Esophagus squamous epithelium (tissue), 5 donors: Measurements from ENCODE around the gene CCDC69. TPM values are rescaled to one million over a fixed set of nuclear protein-coding genes. Genes with fewer than 3 reads are reported as not detected.
"Not testable (repeated sequence)": the region's sequence is repeated elsewhere in the genome, so short reads cannot be mapped to it uniquely, and the experiment has no call there.

Source experiments
- DNase-seq: peaks from one replicate; lab custom pipeline; 2025; lab: John Stamatoyannopoulos, UW
- H3K27ac ChIP-seq, 4 donors: fragments of 200-600 bp; sonication (generic); one replicate each; pipeline ENCODE4 v1.5.1; 2016 to 2019; ENCODE audit warnings: mild to moderate bottlenecking in 1 of 4
- H3K27me3 ChIP-seq, 4 donors: fragments of 200-600 bp; sonication (generic); 1 replicate in 3 of 4; 2 replicates in 1 of 4; pipeline versions ENCODE4 v1.5.1 to v1.6.0; 2017 to 2021; ENCODE audit warnings: antibody characterized with exemption in 1 of 4
- H3K36me3 ChIP-seq, 3 donors: fragments of 200-600 bp; sonication (generic); one replicate each; pipeline ENCODE4 v1.5.1; 2016 to 2019
- H3K4me1 ChIP-seq, 3 donors: fragments of 200-600 bp; sonication (generic); one replicate each; pipeline ENCODE4 v1.5.1; 2017 to 2019
- H3K4me3 ChIP-seq, 4 donors: fragments of 200-600 bp; sonication (generic); 1 replicate in 3 of 4; 2 replicates in 1 of 4; pipeline ENCODE4 v1.5.1; 2016 to 2019; ENCODE audit warnings: mild to moderate bottlenecking in 2 of 4, moderate library complexity in 1 of 4
- H3K9me3 ChIP-seq, 3 donors: fragments of 200-600 bp; sonication (generic); one replicate each; pipeline ENCODE4 v1.5.1; 2016 to 2019
- CTCF ChIP-seq, 6 experiments: fragments of 450-650 bp in 4 of 6; fragments of 200-600 bp in 2 of 6; sonication (generic) in 2 of 6; IDR thresholded peaks; one replicate each; pipeline ENCODE4 v1.5.1; 2016 to 2019; ENCODE audit warnings: antibody characterized with exemption in 6 of 6, mild to moderate bottlenecking in 4 of 6, moderate library complexity in 4 of 6
- POLR2A ChIP-seq, 4 donors: fragments of 450-650 bp; IDR thresholded peaks; one replicate each; pipeline ENCODE4 v1.6.1; 2017; ENCODE audit warnings: antibody characterized with exemption in 4 of 4, mild to moderate bottlenecking in 4 of 4, moderate library complexity in 3 of 4
- WGBS, 2 donors: methylation state at CpG; one replicate each; pipeline ENCODE4 v1.1.5; 2018; 5-methylcytosine and 5-hydroxymethylcytosine counted together
- intact Hi-C: fragments of 100-400 bp; cut with DNase I; formaldehyde crosslinking; loops from one replicate; pipeline ENCODE4 v1.15.0; 2022
- total RNA-seq, 4 donors: library from RNA; depleted of rRNA; stranded (reverse); fragments of >200 nt; gene quantifications; one replicate each; pipeline ENCODE4 v1.1.0, GENCODE V29; 2016
- donor health status: DM: yes; HTN: yes; CAD: no.

CCDC69 gene
- total RNA-seq, 4 donors from 2014 or later: 10.9 to 87.0 (median 37.8) TPM

- peak overlapping the region in 3 of 4 donors; percentile 68 to 79 (median 70) for H3K27ac ChIP-seq
- peak overlapping the region in 1 of 4 donors; percentile 52 for H3K4me3 ChIP-seq
- no peaks in the 10 kb centered on the region for H3K27me3 ChIP-seq
- intact Hi-C loops: loop anchor here (10.0 kb wide), 1 partner anchor 113 kb away; no protein-coding TSS in a partner anchor
- TF ChIP-seq CTCF (IDR thresholded peaks at IDR 0.05) (no peak), POLR2A (IDR thresholded peaks at IDR 0.05) (no peak)
- WGBS, 2 donors: 80 to 95% methylated on average over 7 of the region's 7 CpGs
- no peaks in the 10 kb centered on the region for H3K36me3 ChIP-seq
- H3K9me3 ChIP-seq: no peaks in the 10 kb centered on the region
- no peak for DNase-seq
- H3K4me1 ChIP-seq: peaks cover 0 to 19% (median 12%) of the 10 kb centered on the region in 3 donors
Measured at GRCh38 chr5:151237685-151238084, 13.8 kb upstream of the CCDC69 start.

GRCh38 chr5:151236888-151237287 lies 13.0 kb upstream of the CCDC69 start:
- DNase-seq: no peak
- Histone ChIP-seq H3K27ac (no peak overlapping the region), H3K4me3 (no peak overlapping the region), H3K27me3 (no peaks in the 10 kb centered on the region), H3K36me3 (no peaks in the 10 kb centered on the region), H3K4me1 (peaks cover 0 to 19% (median 12%) of the 10 kb centered on the region in 3 donors), H3K9me3 (no peaks in the 10 kb centered on the region)
- 81 to 100% methylated on average over 1 of the region's 1 CpG for WGBS, 2 donors
- TF ChIP-seq CTCF (IDR thresholded peaks at IDR 0.05) (no peak), POLR2A (IDR thresholded peaks at IDR 0.05) (no peak)
- intact Hi-C loops: loop anchor here (10.0 kb wide), 1 partner anchor 112 kb away; no protein-coding TSS in a partner anchor

GRCh38 chr5:151235239-151235571 lies 11.3 kb upstream of the CCDC69 start:
- WGBS, 2 donors: 93 to 100% methylated on average over 1 to 3 of the region's 6 CpGs
- H3K4me3 ChIP-seq: peak overlapping the region in 1 of 4 donors; percentile 37

GRCh38 chr5:151234476-151235238 lies 10.8 kb upstream of the CCDC69 start:
- TF ChIP-seq POLR2A (IDR thresholded peaks at IDR 0.05) (no peak), CTCF (IDR thresholded peaks at IDR 0.05) (no peak)
- intact Hi-C loops: loop anchor here (10.0 kb wide), 1 partner anchor 110 kb away; no protein-coding TSS in a partner anchor
- peak overlapping the region in 1 of 4 donors; percentile 37 for H3K4me3 ChIP-seq
- WGBS, 2 donors: 55 to 65% methylated on average over 13 to 15 of the region's 17 CpGs
- DNase-seq: no peak
- no peaks in the 10 kb centered on the region for H3K27me3 ChIP-seq
- no peaks in the 10 kb centered on the region for H3K9me3 ChIP-seq
- no peaks in the 10 kb centered on the region for H3K36me3 ChIP-seq
- peak overlapping the region; percentile 26 to 78 (median 61) for H3K27ac ChIP-seq
- peaks cover 0 to 25% (median 19%) of the 10 kb centered on the region in 3 donors for H3K4me1 ChIP-seq

More at GRCh38 chr5:151235239-151235571, 11.3 kb upstream of the CCDC69 start:
- intact Hi-C loops: loop anchor here (10.0 kb wide), 1 partner anchor 110 kb away; no protein-coding TSS in a partner anchor
- DNase-seq, H3K9me3 ChIP-seq, H3K27me3 ChIP-seq, H3K36me3 ChIP-seq: not testable (repeated sequence)
- Histone ChIP-seq H3K4me1 (peaks cover 0 to 19% (median 13%) of the 10 kb centered on the region in 3 donors), H3K27ac (peak overlapping the region in 3 of 4 donors; percentile 45 to 78 (median 77))

- Histone ChIP-seq H3K27ac (no peak overlapping the region), H3K4me3 (no peak overlapping the region), H3K27me3 (no peaks in the 10 kb centered on the region), H3K36me3 (no peaks in the 10 kb centered on the region), H3K4me1 (peaks cover 0 to 25% (median 20%) of the 10 kb centered on the region in 3 donors), H3K9me3 (no peaks in the 10 kb centered on the region)
- DNase-seq: no peak
- intact Hi-C loops: loop anchor here (10.0 kb wide), 1 partner anchor 109 kb away; no protein-coding TSS in a partner anchor
- WGBS, 2 donors: 84 to 85% methylated on average over 7 to 8 of the region's 8 CpGs
- no peak for TF ChIP-seq POLR2A (IDR thresholded peaks at IDR 0.05)
- no peak for TF ChIP-seq CTCF (IDR thresholded peaks at IDR 0.05)
Measured at GRCh38 chr5:151233616-151234085, 9.8 kb upstream of the CCDC69 start.
